Measurements from ENCODE around the gene YJEFN3. TPM values are rescaled to one million over a fixed set of nuclear protein-coding genes. Genes with fewer than 3 reads are reported as not detected.

The YJEFN3 gene
- total and polyA plus RNA-seq, 4 donors: 4.4 to 30.6 (median 15.1) TPM

- H3K9me3 ChIP-seq (ENCODE audit: control insufficient read depth, insufficient read depth, low read length): no peaks in the 10 kb centered on the region
- peaks cover 53% of the 10 kb centered on the region for H3K4me1 ChIP-seq (ENCODE audit: control insufficient read depth, insufficient read depth, low read length)
- WGBS (ENCODE audit: insufficient coverage): 56% methylated on average over 13 of the region's 20 CpGs
- H3K4me3 ChIP-seq (ENCODE audit: low read depth, low read length): no peak overlapping the region
- DNase-seq (ENCODE audit: low read depth in 4 of 6, low spot score in 6 of 6): peak in 1 of 6 donors; percentile 6
- H3K27me3 ChIP-seq (ENCODE audit: control insufficient read depth, insufficient read depth, low read length): no peaks in the 10 kb centered on the region
- H3K27ac ChIP-seq (ENCODE audit: low read depth, low read length): peak overlapping the region; percentile 43
- peaks cover 38% of the 10 kb centered on the region for H3K36me3 ChIP-seq (ENCODE audit: control insufficient read depth, insufficient read depth, low read length)
Measured at GRCh38 chr19:19487950-19488874, 40.5 kb upstream of the YJEFN3 start.

- peak; percentile 49 to 98 (median 76) for DNase-seq (ENCODE audit: low read depth in 4 of 6, low spot score in 6 of 6)
- Histone ChIP-seq H3K9me3 (ENCODE audit: control insufficient read depth, insufficient read depth, low read length) (no peaks in the 10 kb centered on the region), H3K27me3 (ENCODE audit: control insufficient read depth, insufficient read depth, low read length) (no peaks in the 10 kb centered on the region), H3K4me1 (ENCODE audit: control insufficient read depth, insufficient read depth, low read length) (peaks cover 51% of the 10 kb centered on the region), H3K27ac (ENCODE audit: low read depth, low read length) (peak overlapping the region; percentile 43), H3K4me3 (ENCODE audit: low read depth, low read length) (no peak overlapping the region), H3K36me3 (ENCODE audit: control insufficient read depth, insufficient read depth, low read length) (peaks cover 40% of the 10 kb centered on the region)
- WGBS (ENCODE audit: insufficient coverage): 24% methylated on average over 8 of the region's 14 CpGs
Measured at GRCh38 chr19:19488875-19489690, 39.6 kb upstream of the YJEFN3 start.

- DNase-seq (ENCODE audit: low read depth in 4 of 6, low spot score in 6 of 6): no peak
- Histone ChIP-seq H3K27ac (ENCODE audit: low read depth, low read length) (peak overlapping the region; percentile 43), H3K36me3 (ENCODE audit: control insufficient read depth, insufficient read depth, low read length) (peaks cover 48% of the 10 kb centered on the region), H3K4me1 (ENCODE audit: control insufficient read depth, insufficient read depth, low read length) (peaks cover 49% of the 10 kb centered on the region), H3K4me3 (ENCODE audit: low read depth, low read length) (no peak overlapping the region), H3K27me3 (ENCODE audit: control insufficient read depth, insufficient read depth, low read length) (no peaks in the 10 kb centered on the region), H3K9me3 (ENCODE audit: control insufficient read depth, insufficient read depth, low read length) (no peaks in the 10 kb centered on the region)
- 84% methylated on average over 9 of the region's 9 CpGs for WGBS (ENCODE audit: insufficient coverage)
Measured at GRCh38 chr19:19489804-19490204, 38.9 kb upstream of the YJEFN3 start.

- peak overlapping the region; percentile 43 for H3K27ac ChIP-seq (ENCODE audit: low read depth, low read length)
- H3K4me1 ChIP-seq (ENCODE audit: control insufficient read depth, insufficient read depth, low read length): peaks cover 43% of the 10 kb centered on the region
- H3K4me3 ChIP-seq (ENCODE audit: low read depth, low read length): no peak overlapping the region
- peaks cover 51% of the 10 kb centered on the region for H3K36me3 ChIP-seq (ENCODE audit: control insufficient read depth, insufficient read depth, low read length)
- no peaks in the 10 kb centered on the region for H3K9me3 ChIP-seq (ENCODE audit: control insufficient read depth, insufficient read depth, low read length)
- DNase-seq (ENCODE audit: low read depth in 4 of 6, low spot score in 6 of 6): peak; percentile 71 to 97 (median 80)
- 31% methylated on average over 19 of the region's 20 CpGs for WGBS (ENCODE audit: insufficient coverage)
- H3K27me3 ChIP-seq (ENCODE audit: control insufficient read depth, insufficient read depth, low read length): no peaks in the 10 kb centered on the region
Measured at GRCh38 chr19:19490214-19490968, 38.3 kb upstream of the YJEFN3 start.

GRCh38 chr19:19491321-19492025, 37.2 kb upstream of the YJEFN3 start:
- Histone ChIP-seq H3K27ac (ENCODE audit: low read depth, low read length) (no peak overlapping the region), H3K4me1 (ENCODE audit: control insufficient read depth, insufficient read depth, low read length) (peaks cover 36% of the 10 kb centered on the region), H3K9me3 (ENCODE audit: control insufficient read depth, insufficient read depth, low read length) (no peaks in the 10 kb centered on the region), H3K4me3 (ENCODE audit: low read depth, low read length) (no peak overlapping the region), H3K27me3 (ENCODE audit: control insufficient read depth, insufficient read depth, low read length) (no peaks in the 10 kb centered on the region), H3K36me3 (ENCODE audit: control insufficient read depth, insufficient read depth, low read length) (peaks cover 52% of the 10 kb centered on the region)
- WGBS (ENCODE audit: insufficient coverage): 92% methylated on average over 15 of the region's 15 CpGs
- no peak for DNase-seq (ENCODE audit: low read depth in 4 of 6, low spot score in 6 of 6)

GRCh38 chr19:19492026-19492610, 36.6 kb upstream of the YJEFN3 start:
- WGBS (ENCODE audit: insufficient coverage): 97% methylated on average over 18 of the region's 21 CpGs
- H3K36me3 ChIP-seq (ENCODE audit: control insufficient read depth, insufficient read depth, low read length): peaks cover 54% of the 10 kb centered on the region
- H3K4me1 ChIP-seq (ENCODE audit: control insufficient read depth, insufficient read depth, low read length): peaks cover 32% of the 10 kb centered on the region

DNA sequence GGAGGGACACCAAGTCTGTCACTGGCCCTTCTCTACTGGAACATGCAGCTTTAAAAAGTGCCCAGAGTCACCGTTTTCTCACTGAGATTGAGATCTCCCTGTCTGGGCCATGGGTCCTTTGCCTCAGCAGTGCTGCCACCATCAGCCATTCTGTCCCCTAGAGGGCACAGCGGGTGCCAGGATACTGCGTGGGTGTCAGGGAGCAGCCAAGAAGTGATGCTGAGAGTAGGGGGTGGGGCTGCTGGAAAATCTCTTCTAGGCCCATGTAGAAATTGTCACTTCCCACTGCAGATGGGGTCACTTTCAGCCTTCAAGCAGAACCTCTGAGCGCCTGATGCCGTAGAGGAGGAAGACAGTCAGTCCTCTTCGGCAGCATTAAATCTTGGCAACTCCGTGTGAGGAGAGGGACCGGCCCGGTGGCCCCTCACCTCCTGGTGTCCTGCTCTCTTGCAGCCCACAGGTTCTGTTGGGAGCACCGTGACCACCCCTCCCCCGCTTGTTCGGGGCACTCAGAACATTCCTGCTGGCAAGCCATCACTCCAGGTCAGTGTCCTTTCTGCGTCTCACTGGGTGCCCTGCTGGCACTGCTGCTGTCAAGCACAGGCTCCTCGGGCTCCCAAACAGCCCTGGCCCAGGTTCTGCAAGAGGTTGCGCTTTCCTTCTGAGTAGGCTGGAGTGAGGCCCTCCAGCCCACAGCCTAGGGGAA, 34.7 kb upstream of the YJEFN3 start:
- H3K9me3 ChIP-seq (ENCODE audit: control insufficient read depth, insufficient read depth, low read length): no peaks in the 10 kb centered on the region
- no peak overlapping the region for H3K27ac ChIP-seq (ENCODE audit: low read depth, low read length)
- no peak for DNase-seq (ENCODE audit: low read depth in 4 of 6, low spot score in 6 of 6)
- peaks cover 70% of the 10 kb centered on the region for H3K36me3 ChIP-seq (ENCODE audit: control insufficient read depth, insufficient read depth, low read length)
- 92% methylated on average over 13 of the region's 15 CpGs for WGBS (ENCODE audit: insufficient coverage)
- no peaks in the 10 kb centered on the region for H3K27me3 ChIP-seq (ENCODE audit: control insufficient read depth, insufficient read depth, low read length)
- peaks cover 16% of the 10 kb centered on the region for H3K4me1 ChIP-seq (ENCODE audit: control insufficient read depth, insufficient read depth, low read length)
- H3K4me3 ChIP-seq (ENCODE audit: low read depth, low read length): no peak overlapping the region

More at GRCh38 chr19:19492026-19492610, 36.6 kb upstream of the YJEFN3 start:
- no peak overlapping the region for H3K4me3 ChIP-seq (ENCODE audit: low read depth, low read length)
- no peaks in the 10 kb centered on the region for H3K27me3 ChIP-seq (ENCODE audit: control insufficient read depth, insufficient read depth, low read length)
- H3K9me3 ChIP-seq (ENCODE audit: control insufficient read depth, insufficient read depth, low read length): no peaks in the 10 kb centered on the region
- H3K27ac ChIP-seq (ENCODE audit: low read depth, low read length): no peak overlapping the region
- DNase-seq (ENCODE audit: low read depth in 4 of 6, low spot score in 6 of 6): no peak

Data from spinal cord (tissue), 10 donors.